ENCODE results near the gene NFIL3.

DNA sequence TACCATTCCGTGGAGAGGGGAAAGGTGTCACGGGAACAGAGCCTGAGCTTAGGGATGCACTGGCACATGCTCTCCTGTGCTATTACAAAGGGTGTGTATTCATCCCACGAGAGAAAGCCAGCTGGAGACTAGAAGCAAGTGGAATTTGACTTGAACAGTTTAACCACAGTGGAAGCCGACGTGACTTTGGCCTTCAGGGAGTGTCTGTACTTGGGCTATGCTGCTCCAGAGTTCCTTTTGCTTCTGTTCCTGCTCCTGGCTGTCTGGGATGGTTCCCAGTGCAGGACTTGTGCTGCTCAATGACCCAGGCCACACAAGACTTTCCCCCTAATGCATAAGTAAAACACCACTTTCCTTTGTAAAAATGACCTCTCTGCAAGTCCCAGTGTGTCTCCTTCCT is 7.9 kb upstream of the NFIL3 start:
- TF ChIP-seq, protein P1, sequence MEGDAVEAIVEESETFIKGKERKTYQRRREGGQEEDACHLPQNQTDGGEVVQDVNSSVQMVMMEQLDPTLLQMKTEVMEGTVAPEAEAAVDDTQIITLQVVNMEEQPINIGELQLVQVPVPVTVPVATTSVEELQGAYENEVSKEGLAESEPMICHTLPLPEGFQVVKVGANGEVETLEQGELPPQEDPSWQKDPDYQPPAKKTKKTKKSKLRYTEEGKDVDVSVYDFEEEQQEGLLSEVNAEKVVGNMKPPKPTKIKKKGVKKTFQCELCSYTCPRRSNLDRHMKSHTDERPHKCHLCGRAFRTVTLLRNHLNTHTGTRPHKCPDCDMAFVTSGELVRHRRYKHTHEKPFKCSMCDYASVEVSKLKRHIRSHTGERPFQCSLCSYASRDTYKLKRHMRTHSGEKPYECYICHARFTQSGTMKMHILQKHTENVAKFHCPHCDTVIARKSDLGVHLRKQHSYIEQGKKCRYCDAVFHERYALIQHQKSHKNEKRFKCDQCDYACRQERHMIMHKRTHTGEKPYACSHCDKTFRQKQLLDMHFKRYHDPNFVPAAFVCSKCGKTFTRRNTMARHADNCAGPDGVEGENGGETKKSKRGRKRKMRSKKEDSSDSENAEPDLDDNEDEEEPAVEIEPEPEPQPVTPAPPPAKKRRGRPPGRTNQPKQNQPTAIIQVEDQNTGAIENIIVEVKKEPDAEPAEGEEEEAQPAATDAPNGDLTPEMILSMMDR (IDR thresholded peaks at IDR 0.05; ENCODE audit: poor library complexity, severe bottlenecking): no peak
- no peak for TF ChIP-seq POLR2AphosphoS5 (IDR thresholded peaks at IDR 0.05)
- TF ChIP-seq, protein P2, sequence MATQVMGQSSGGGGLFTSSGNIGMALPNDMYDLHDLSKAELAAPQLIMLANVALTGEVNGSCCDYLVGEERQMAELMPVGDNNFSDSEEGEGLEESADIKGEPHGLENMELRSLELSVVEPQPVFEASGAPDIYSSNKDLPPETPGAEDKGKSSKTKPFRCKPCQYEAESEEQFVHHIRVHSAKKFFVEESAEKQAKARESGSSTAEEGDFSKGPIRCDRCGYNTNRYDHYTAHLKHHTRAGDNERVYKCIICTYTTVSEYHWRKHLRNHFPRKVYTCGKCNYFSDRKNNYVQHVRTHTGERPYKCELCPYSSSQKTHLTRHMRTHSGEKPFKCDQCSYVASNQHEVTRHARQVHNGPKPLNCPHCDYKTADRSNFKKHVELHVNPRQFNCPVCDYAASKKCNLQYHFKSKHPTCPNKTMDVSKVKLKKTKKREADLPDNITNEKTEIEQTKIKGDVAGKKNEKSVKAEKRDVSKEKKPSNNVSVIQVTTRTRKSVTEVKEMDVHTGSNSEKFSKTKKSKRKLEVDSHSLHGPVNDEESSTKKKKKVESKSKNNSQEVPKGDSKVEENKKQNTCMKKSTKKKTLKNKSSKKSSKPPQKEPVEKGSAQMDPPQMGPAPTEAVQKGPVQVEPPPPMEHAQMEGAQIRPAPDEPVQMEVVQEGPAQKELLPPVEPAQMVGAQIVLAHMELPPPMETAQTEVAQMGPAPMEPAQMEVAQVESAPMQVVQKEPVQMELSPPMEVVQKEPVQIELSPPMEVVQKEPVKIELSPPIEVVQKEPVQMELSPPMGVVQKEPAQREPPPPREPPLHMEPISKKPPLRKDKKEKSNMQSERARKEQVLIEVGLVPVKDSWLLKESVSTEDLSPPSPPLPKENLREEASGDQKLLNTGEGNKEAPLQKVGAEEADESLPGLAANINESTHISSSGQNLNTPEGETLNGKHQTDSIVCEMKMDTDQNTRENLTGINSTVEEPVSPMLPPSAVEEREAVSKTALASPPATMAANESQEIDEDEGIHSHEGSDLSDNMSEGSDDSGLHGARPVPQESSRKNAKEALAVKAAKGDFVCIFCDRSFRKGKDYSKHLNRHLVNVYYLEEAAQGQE (IDR thresholded peaks at IDR 0.05; ENCODE audit: borderline replicate concordance): no peak
- TF ChIP-seq EZH2 (IDR thresholded peaks at IDR 0.05; ENCODE audit: borderline replicate concordance, insufficient read depth, low read length, poor library complexity, severe bottlenecking): no peak
